H9 (cell line): Measurements from ENCODE around the gene DCTN3. TPM values are rescaled to one million over a fixed set of nuclear protein-coding genes. Genes with fewer than 3 reads are reported as not detected.

ENCODE experiments used
- DNase-seq: peaks from one replicate; pipeline ENCODE4 v3.0.0-alpha.2; 2017
- H2AFZ ChIP-seq: one replicate; pipeline ENCODE4 v1.6.1; 2013; ENCODE audit warnings: mild to moderate bottlenecking, low read length, control low read depth, moderate library complexity
- H2AK5ac ChIP-seq: 2 replicates; pipeline ENCODE4 v1.6.1; 2013; ENCODE audit warnings: low read length, control low read depth, mixed read lengths; ENCODE audit not compliant: insufficient read length
- H2BK120ac ChIP-seq: one replicate; pipeline ENCODE4 v1.6.1; 2013; ENCODE audit warnings: low read depth, mild to moderate bottlenecking, low read length, control low read depth, inconsistent platforms; ENCODE audit not compliant: poor library complexity, severe bottlenecking
- H2BK12ac ChIP-seq: 2 replicates; pipeline ENCODE4 v1.6.1; 2013; ENCODE audit warnings: low read length, control low read depth, mixed read lengths, low read depth; ENCODE audit not compliant: insufficient read length
- H2BK15ac ChIP-seq: 2 replicates; pipeline ENCODE4 v1.6.1; 2013; ENCODE audit warnings: low read depth, low read length, control low read depth
- H2BK20ac ChIP-seq: one replicate; pipeline ENCODE4 v1.6.1; 2013; ENCODE audit warnings: low read depth, mild to moderate bottlenecking, low read length, control low read depth, inconsistent platforms; ENCODE audit not compliant: poor library complexity, severe bottlenecking
- H2BK5ac ChIP-seq: 2 replicates; pipeline ENCODE4 v1.6.1; 2013; ENCODE audit warnings: low read length, control low read depth, mixed read lengths; ENCODE audit not compliant: insufficient read length
- H3K14ac ChIP-seq: 2 replicates; pipeline ENCODE4 v1.6.1; 2013; ENCODE audit warnings: low read length, control low read depth; ENCODE audit not compliant: insufficient read depth
- H3K18ac ChIP-seq: 2 replicates; pipeline ENCODE4 v1.6.1; 2013; ENCODE audit warnings: low read depth, mild to moderate bottlenecking, mixed read lengths, low read length, control low read depth; ENCODE audit not compliant: insufficient read length
- H3K23ac ChIP-seq: 2 replicates; pipeline ENCODE4 v1.6.1; 2013; ENCODE audit warnings: low read length, control low read depth, mixed read lengths, low read depth; ENCODE audit not compliant: insufficient read length
- H3K23me2 ChIP-seq: 2 replicates; pipeline ENCODE4 v1.6.1; 2013; ENCODE audit warnings: low read depth, mild to moderate bottlenecking, mixed read lengths, low read length, control low read depth; ENCODE audit not compliant: insufficient read length, poor library complexity, severe bottlenecking
- H3K27ac ChIP-seq: 2 replicates; pipeline ENCODE4 v1.5.1; 2013; ENCODE audit warnings: low read length, control low read depth, mixed read lengths, low read depth; ENCODE audit not compliant: insufficient read length
- H3K27me3 ChIP-seq: 2 replicates; pipeline ENCODE4 v1.6.1; 2013; ENCODE audit warnings: low read length, control low read depth, inconsistent platforms; ENCODE audit not compliant: insufficient read depth
- H3K4ac ChIP-seq: 2 replicates; pipeline ENCODE4 v1.6.1; 2013; ENCODE audit warnings: low read depth, mild to moderate bottlenecking, control low read depth, inconsistent platforms, low read length, moderate library complexity
- H3K4me1 ChIP-seq: 2 replicates; pipeline ENCODE4 v1.6.1; 2013; ENCODE audit warnings: low read length, control low read depth, inconsistent platforms; ENCODE audit not compliant: insufficient read depth
- H3K4me2 ChIP-seq: 2 replicates; pipeline ENCODE4 v1.6.1; 2013; ENCODE audit warnings: low read length, control low read depth, mixed read lengths; ENCODE audit not compliant: insufficient read length, insufficient read depth
- H3K56ac ChIP-seq: 2 replicates; pipeline ENCODE4 v1.6.1; 2013; ENCODE audit warnings: low read depth, mild to moderate bottlenecking, mixed read lengths, low read length, control low read depth; ENCODE audit not compliant: insufficient read length
- H3K79me1 ChIP-seq: 2 replicates; pipeline ENCODE4 v1.6.1; 2013; ENCODE audit warnings: low read depth, mild to moderate bottlenecking, moderate library complexity, low read length, control low read depth, inconsistent platforms; ENCODE audit not compliant: insufficient read depth, poor library complexity, severe bottlenecking
- H3K79me2 ChIP-seq: 2 replicates; pipeline ENCODE4 v1.6.1; 2013; ENCODE audit warnings: low read length, control low read depth, inconsistent platforms; ENCODE audit not compliant: insufficient read depth
- H3K9ac ChIP-seq: 2 replicates; pipeline ENCODE4 v1.6.1; 2013; ENCODE audit warnings: low read length, control low read depth, mixed read lengths; ENCODE audit not compliant: insufficient read length; ENCODE audit errors: extremely low read depth
- H3K9me3 ChIP-seq: one replicate; pipeline ENCODE4 v1.6.1; 2013; ENCODE audit warnings: low read depth, low read length, inconsistent platforms; ENCODE audit not compliant: control insufficient read depth
- H3T11ph ChIP-seq: one replicate; pipeline ENCODE4 v1.6.1; 2013; ENCODE audit warnings: mild to moderate bottlenecking, low read length, control low read depth, inconsistent platforms
- H4K20me1 ChIP-seq: one replicate; pipeline ENCODE4 v1.6.1; 2013; ENCODE audit not compliant: control insufficient read depth, insufficient read length, insufficient read depth
- H4K5ac ChIP-seq: 2 replicates; pipeline ENCODE4 v1.6.1; 2013; ENCODE audit warnings: low read depth, mild to moderate bottlenecking, mixed read lengths, low read length, control low read depth; ENCODE audit not compliant: insufficient read length
- H4K8ac ChIP-seq: replicated peaks from 2 replicates; pipeline ENCODE4 v1.6.1; 2013; ENCODE audit warnings: low read length, control low read depth, mixed read lengths, low read depth; ENCODE audit not compliant: insufficient read length
- H4K91ac ChIP-seq: 2 replicates; pipeline ENCODE4 v1.6.1; 2013; ENCODE audit warnings: low read depth, mild to moderate bottlenecking, moderate library complexity, mixed read lengths, low read length, control low read depth; ENCODE audit not compliant: insufficient read length
- H3K27ac Mint-ChIP-seq, 3 experiments: 2 replicates in 2 of 3; 3 replicates in 1 of 3; pipeline ENCODE4 v1.8.0; 2020 to 2021; ENCODE audit warnings: mixed read lengths in 3 of 3, mild to moderate bottlenecking in 1 of 3, moderate library complexity in 1 of 3
- H3K27me3 Mint-ChIP-seq: 2 replicates; pipeline ENCODE4 v1.8.0; 2021; ENCODE audit warnings: low read depth, mild to moderate bottlenecking, moderate library complexity, mixed read lengths
- H3K36me3 Mint-ChIP-seq, 3 experiments: 2 replicates in 2 of 3; 3 replicates in 1 of 3; pipeline ENCODE4 v1.8.0; 2020 to 2021; ENCODE audit warnings: low read depth in 3 of 3, mixed read lengths in 3 of 3; ENCODE audit not compliant: insufficient read depth in 1 of 3
- H3K4me1 Mint-ChIP-seq, 2 experiments: 2 replicates each; pipeline ENCODE4 v1.8.0; 2020; ENCODE audit warnings: mixed read lengths in 2 of 2
- H3K4me3 Mint-ChIP-seq, 2 experiments: 2 replicates in 1 of 2; 3 replicates in 1 of 2; pipeline ENCODE4 v1.8.0; 2020 to 2021; ENCODE audit warnings: mild to moderate bottlenecking in 2 of 2, mixed read lengths in 2 of 2, moderate library complexity in 1 of 2
- H3K9me3 Mint-ChIP-seq, 2 experiments: 2 replicates in 1 of 2; 3 replicates in 1 of 2; pipeline ENCODE4 v1.8.0; 2020; ENCODE audit warnings: mild to moderate bottlenecking in 2 of 2, mixed read lengths in 2 of 2, moderate library complexity in 1 of 2
- WGBS: extraction: QIAGEN DNeasy Blood & Tissue Kit; methylation state at CpG from one replicate; pipeline ENCODE4 v1.1.7; 2013; ENCODE audit warnings: missing lambda C conversion rate, low lambda C conversion rate, mixed read lengths; ENCODE audit not compliant: insufficient read length; ENCODE audit errors: extremely low coverage; 5-methylcytosine and 5-hydroxymethylcytosine counted together
- total RNA-seq: library from RNA; stranded (reverse); gene quantifications from 2 replicates; pipeline ENCODE4 v1.2.1, GENCODE V29; 2021
- TF ChIP-seq, protein P1 (sequence below): fragments of 200-600 bp; sonication (generic); conservative IDR thresholded peaks from 3 replicates; pipeline ENCODE4 v1.8.0; 2021; ENCODE audit warnings: antibody characterized with exemption, mild to moderate bottlenecking

DCTN3 gene
- total RNA-seq, 1 experiment from 2014 or later, result 40.0 TPM

GRCh38 chr9:34565856-34566255 is 54.4 kb downstream of the DCTN3 start:
- Histone ChIP-seq H3K4me1 (no peaks in the 10 kb centered on the region; the same call in 1 of the 2 replicates), H3K9me3 (no peaks in the 10 kb centered on the region), H4K91ac (no peak overlapping the region), H3K4ac (no peak overlapping the region), H3K27me3 (no peaks in the 10 kb centered on the region), H2BK120ac (no peak overlapping the region), H3K4me2 (no peak overlapping the region), H2BK12ac (no peak overlapping the region), H3K9ac (no peak overlapping the region), H3K23me2 (no peaks in the 10 kb centered on the region), H3T11ph (no peak overlapping the region), H3K14ac (no peak overlapping the region), H2BK5ac (no peak overlapping the region), H3K56ac (no peak overlapping the region), H3K79me1 (no peaks in the 10 kb centered on the region), H2BK15ac (no peak overlapping the region), H3K27ac (no peak overlapping the region), H4K8ac (no peak overlapping the region), H3K79me2 (no peaks in the 10 kb centered on the region), H4K5ac (no peak overlapping the region), H2AK5ac (no peak overlapping the region), H2BK20ac (no peak overlapping the region), H3K18ac (no peak overlapping the region), H2AFZ (no peak overlapping the region), H3K23ac (no peak overlapping the region), H4K20me1 (peaks cover 4% of the 10 kb centered on the region)
- Mint-ChIP-seq H3K9me3 (0 out of 5 replicates have a peak, but pooled peaks cover 0 to 2% of the 10 kb centered on the region in 2 experiments), H3K36me3 (no peaks in the 10 kb centered on the region), H3K27me3 (peaks cover 45% of the 10 kb centered on the region), H3K4me3 (no peak overlapping the region), H3K4me1 (peaks cover 13 to 31% of the 10 kb centered on the region in 2 experiments), H3K27ac (no peak overlapping the region)
- no CpG with 5 or more reads among the region's 8 CpGs for WGBS
- DNase-seq, result no peak
- TF ChIP-seq, protein P1, sequence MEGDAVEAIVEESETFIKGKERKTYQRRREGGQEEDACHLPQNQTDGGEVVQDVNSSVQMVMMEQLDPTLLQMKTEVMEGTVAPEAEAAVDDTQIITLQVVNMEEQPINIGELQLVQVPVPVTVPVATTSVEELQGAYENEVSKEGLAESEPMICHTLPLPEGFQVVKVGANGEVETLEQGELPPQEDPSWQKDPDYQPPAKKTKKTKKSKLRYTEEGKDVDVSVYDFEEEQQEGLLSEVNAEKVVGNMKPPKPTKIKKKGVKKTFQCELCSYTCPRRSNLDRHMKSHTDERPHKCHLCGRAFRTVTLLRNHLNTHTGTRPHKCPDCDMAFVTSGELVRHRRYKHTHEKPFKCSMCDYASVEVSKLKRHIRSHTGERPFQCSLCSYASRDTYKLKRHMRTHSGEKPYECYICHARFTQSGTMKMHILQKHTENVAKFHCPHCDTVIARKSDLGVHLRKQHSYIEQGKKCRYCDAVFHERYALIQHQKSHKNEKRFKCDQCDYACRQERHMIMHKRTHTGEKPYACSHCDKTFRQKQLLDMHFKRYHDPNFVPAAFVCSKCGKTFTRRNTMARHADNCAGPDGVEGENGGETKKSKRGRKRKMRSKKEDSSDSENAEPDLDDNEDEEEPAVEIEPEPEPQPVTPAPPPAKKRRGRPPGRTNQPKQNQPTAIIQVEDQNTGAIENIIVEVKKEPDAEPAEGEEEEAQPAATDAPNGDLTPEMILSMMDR, result no peak
